ENCODE measurements around the gene CREBBP. TPM values are rescaled to one million over a fixed set of nuclear protein-coding genes. Genes with fewer than 3 reads are reported as not detected.

Gene CREBBP
- total RNA-seq, 1 donor: 28.2 TPM

DNA sequence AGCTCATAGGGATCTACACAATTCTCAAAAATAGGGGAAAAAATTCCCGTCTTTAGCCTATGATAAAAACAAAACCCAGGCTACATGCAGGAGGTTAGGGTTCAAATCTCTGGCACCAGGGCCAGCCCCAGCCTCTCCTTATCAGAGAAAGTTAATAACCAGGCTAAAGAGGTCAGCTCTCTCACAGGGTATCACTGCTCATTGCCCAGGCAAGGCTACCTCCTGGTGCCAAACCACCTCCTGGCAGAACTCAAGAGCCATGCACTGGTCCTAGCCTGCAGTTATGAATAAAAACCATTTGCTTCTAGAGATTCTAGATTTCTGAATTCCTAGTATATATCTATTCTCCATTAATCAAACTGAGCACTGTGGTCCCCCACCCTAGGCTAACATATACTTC is 65.8 kb downstream of the CREBBP start:
- Histone ChIP-seq H3K9me3 (ENCODE audit: low read depth, low read length) (no peaks in the 10 kb centered on the region), H3K27ac (ENCODE audit: low read depth, low read length) (no peak overlapping the region), H3K4me2 (ENCODE audit: insufficient read depth, low read length) (no peak overlapping the region), H4K20me1 (ENCODE audit: insufficient read depth, low read length) (peaks cover 96% of the 10 kb centered on the region), H3K4me1 (ENCODE audit: insufficient read depth, low read length) (peaks cover 10% of the 10 kb centered on the region), H2AFZ (ENCODE audit: low read length) (no peak overlapping the region), H3K4me3 (ENCODE audit: insufficient read depth, low read length) (no peak overlapping the region), H3K27me3 (ENCODE audit: insufficient read depth, low read length) (no peaks in the 10 kb centered on the region), H3K79me2 (ENCODE audit: insufficient read depth, low read length) (peaks cover 97% of the 10 kb centered on the region), H3K36me3 (ENCODE audit: insufficient read depth, low read length) (peaks cover 3% of the 10 kb centered on the region)
- TF ChIP-seq, protein P1, sequence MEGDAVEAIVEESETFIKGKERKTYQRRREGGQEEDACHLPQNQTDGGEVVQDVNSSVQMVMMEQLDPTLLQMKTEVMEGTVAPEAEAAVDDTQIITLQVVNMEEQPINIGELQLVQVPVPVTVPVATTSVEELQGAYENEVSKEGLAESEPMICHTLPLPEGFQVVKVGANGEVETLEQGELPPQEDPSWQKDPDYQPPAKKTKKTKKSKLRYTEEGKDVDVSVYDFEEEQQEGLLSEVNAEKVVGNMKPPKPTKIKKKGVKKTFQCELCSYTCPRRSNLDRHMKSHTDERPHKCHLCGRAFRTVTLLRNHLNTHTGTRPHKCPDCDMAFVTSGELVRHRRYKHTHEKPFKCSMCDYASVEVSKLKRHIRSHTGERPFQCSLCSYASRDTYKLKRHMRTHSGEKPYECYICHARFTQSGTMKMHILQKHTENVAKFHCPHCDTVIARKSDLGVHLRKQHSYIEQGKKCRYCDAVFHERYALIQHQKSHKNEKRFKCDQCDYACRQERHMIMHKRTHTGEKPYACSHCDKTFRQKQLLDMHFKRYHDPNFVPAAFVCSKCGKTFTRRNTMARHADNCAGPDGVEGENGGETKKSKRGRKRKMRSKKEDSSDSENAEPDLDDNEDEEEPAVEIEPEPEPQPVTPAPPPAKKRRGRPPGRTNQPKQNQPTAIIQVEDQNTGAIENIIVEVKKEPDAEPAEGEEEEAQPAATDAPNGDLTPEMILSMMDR (IDR thresholded peaks at IDR 0.05; ENCODE audit: extremely low read depth, low read depth, low read length): no peak
- DNase-seq (ENCODE audit: insufficient read length, low spot score, missing footprints): no peak

DNA sequence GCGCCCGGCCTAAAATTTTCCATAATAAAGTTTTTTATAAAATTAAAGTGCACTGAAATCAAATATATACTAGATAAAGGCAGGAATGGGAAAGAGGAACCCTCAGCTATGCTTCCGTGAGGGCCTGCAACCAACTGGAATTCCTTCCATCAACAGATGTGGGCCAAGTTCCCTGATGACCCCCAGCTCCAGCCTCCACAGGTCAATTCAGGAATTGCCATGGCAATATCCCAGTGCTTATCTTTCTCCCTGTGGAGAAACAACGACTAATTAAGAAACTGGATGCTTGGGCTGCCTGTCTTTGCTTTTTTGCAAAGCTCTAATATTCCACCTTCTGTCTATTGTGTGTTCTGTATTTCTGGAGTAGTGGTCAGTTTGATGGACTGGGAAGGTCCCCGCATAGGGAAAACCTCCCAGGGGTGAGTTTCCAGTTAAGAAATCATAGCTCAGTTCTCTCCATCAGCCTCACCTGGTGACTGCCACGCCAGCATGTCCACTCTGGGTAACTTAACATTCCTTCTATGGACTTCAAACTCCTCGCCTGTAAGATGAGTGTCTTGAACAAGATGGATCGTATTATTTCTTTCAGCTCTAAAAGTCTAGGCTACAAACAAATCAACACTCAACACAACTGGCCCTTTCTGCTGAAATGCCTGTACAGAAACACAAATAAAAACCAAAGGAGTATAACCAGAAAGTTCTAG is 67.9 kb downstream of the CREBBP start:
- Histone ChIP-seq H4K20me1 (ENCODE audit: insufficient read depth, low read length) (peaks cover 82% of the 10 kb centered on the region), H3K79me2 (ENCODE audit: insufficient read depth, low read length) (peaks cover 96% of the 10 kb centered on the region), H3K27me3 (ENCODE audit: insufficient read depth, low read length) (no peaks in the 10 kb centered on the region), H3K27ac (ENCODE audit: low read depth, low read length) (no peak overlapping the region), H2AFZ (ENCODE audit: low read length) (no peak overlapping the region), H3K4me1 (ENCODE audit: insufficient read depth, low read length) (no peaks in the 10 kb centered on the region), H3K4me2 (ENCODE audit: insufficient read depth, low read length) (no peak overlapping the region), H3K36me3 (ENCODE audit: insufficient read depth, low read length) (peaks cover 7% of the 10 kb centered on the region), H3K9me3 (ENCODE audit: low read depth, low read length) (no peaks in the 10 kb centered on the region), H3K4me3 (ENCODE audit: insufficient read depth, low read length) (no peak overlapping the region)
- TF ChIP-seq, protein P1 (IDR thresholded peaks at IDR 0.05; ENCODE audit: extremely low read depth, low read depth, low read length): no peak
- DNase-seq (ENCODE audit: insufficient read length, low spot score, missing footprints): no peak

DNA sequence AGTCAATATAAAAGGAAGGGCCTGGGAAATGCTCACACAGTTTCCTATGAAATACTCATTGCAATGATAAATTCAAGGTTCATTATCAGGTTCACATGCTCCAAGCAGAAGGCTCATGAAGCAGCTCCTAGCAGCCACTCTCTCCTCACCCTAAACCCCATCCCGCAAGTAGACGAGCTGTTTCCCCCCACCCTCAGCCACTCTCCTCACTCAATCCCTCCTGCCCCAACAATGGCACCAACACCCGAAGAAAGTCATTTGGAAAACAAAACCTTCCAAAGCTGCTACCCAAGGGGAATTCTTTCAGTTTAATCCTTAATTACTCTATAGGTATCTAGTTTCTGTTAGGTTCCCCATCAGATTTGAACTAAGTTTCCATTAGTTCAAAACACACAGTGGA is 69.7 kb downstream of the CREBBP start:
- H4K20me1 ChIP-seq (ENCODE audit: insufficient read depth, low read length): peaks cover 82% of the 10 kb centered on the region
- no peak for DNase-seq (ENCODE audit: insufficient read length, low spot score, missing footprints)
- TF ChIP-seq, protein P1 (IDR thresholded peaks at IDR 0.05; ENCODE audit: extremely low read depth, low read depth, low read length): no peak
- no peaks in the 10 kb centered on the region for H3K27me3 ChIP-seq (ENCODE audit: insufficient read depth, low read length)
- peaks cover 96% of the 10 kb centered on the region for H3K79me2 ChIP-seq (ENCODE audit: insufficient read depth, low read length)
- no peak overlapping the region for H2AFZ ChIP-seq (ENCODE audit: low read length)
- peaks cover 7% of the 10 kb centered on the region for H3K36me3 ChIP-seq (ENCODE audit: insufficient read depth, low read length)
- no peak overlapping the region for H3K4me2 ChIP-seq (ENCODE audit: insufficient read depth, low read length)
- H3K27ac ChIP-seq (ENCODE audit: low read depth, low read length): no peak overlapping the region
- no peak overlapping the region for H3K4me3 ChIP-seq (ENCODE audit: insufficient read depth, low read length)
- no peaks in the 10 kb centered on the region for H3K4me1 ChIP-seq (ENCODE audit: insufficient read depth, low read length)
- no peaks in the 10 kb centered on the region for H3K9me3 ChIP-seq (ENCODE audit: low read depth, low read length)

DNA sequence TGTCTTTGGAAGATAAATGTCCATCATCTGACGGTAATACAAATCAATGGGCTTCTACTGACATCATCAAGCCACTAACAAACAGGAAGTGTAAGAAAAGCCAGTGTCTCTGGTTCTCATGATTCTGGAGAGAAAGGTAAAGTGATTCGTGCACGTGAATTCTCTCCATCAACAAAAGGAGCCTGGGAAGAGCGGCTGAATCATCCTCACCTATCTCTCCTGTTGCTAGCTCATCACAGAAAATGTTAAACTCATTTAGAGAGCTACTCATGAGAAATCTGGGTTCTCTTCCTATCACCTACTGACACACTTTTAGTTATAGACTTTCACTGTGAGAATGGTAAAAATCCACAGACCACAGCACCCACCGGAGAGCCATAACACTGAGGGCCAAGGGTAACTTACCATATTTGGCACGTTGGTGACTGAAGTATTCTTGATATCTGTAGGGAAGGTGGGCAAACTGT is 70.3 kb downstream of the CREBBP start:
- peaks cover 83% of the 10 kb centered on the region for H4K20me1 ChIP-seq (ENCODE audit: insufficient read depth, low read length)
- H3K27ac ChIP-seq (ENCODE audit: low read depth, low read length): no peak overlapping the region
- no peak for DNase-seq (ENCODE audit: insufficient read length, low spot score, missing footprints)

More for the DNA sequence above, 70.3 kb downstream of the CREBBP start:
- no peak overlapping the region for H3K4me2 ChIP-seq (ENCODE audit: insufficient read depth, low read length)
- no peak overlapping the region for H2AFZ ChIP-seq (ENCODE audit: low read length)
- H3K79me2 ChIP-seq (ENCODE audit: insufficient read depth, low read length): peaks cover 97% of the 10 kb centered on the region
- H3K36me3 ChIP-seq (ENCODE audit: insufficient read depth, low read length): peaks cover 7% of the 10 kb centered on the region
- H3K4me3 ChIP-seq (ENCODE audit: insufficient read depth, low read length): no peak overlapping the region
- TF ChIP-seq, protein P1 (IDR thresholded peaks at IDR 0.05; ENCODE audit: extremely low read depth, low read depth, low read length): no peak
- H3K9me3 ChIP-seq (ENCODE audit: low read depth, low read length): no peaks in the 10 kb centered on the region
- no peaks in the 10 kb centered on the region for H3K4me1 ChIP-seq (ENCODE audit: insufficient read depth, low read length)
- H3K27me3 ChIP-seq (ENCODE audit: insufficient read depth, low read length): no peaks in the 10 kb centered on the region

Measured in osteoblast (primary cell).